Immature natural killer cell (primary cell): ENCODE results near the gene ANAPC10. TPM values are rescaled to one million over a fixed set of nuclear protein-coding genes. Genes with fewer than 3 reads are reported as not detected.

Experiments used
- DNase-seq, 3 donors: peaks; one replicate each; pipeline ENCODE4 v3.0.0; 2022; ENCODE audit warnings: mixed read lengths in 1 of 3
- H3K27ac Mint-ChIP-seq, 6 donors: one replicate each; pipeline ENCODE4 v1.8.0; 2020; ENCODE audit warnings: mixed read lengths in 6 of 6, mild to moderate bottlenecking in 5 of 6, inconsistent platforms in 4 of 6, moderate library complexity in 3 of 6
- H3K27me3 Mint-ChIP-seq, 3 donors: one replicate each; pipeline ENCODE4 v1.8.0; 2020 to 2021; ENCODE audit warnings: low read depth in 3 of 3, mild to moderate bottlenecking in 3 of 3, mixed read lengths in 3 of 3, moderate library complexity in 3 of 3, inconsistent platforms in 1 of 3
- H3K36me3 Mint-ChIP-seq, 3 donors: one replicate each; pipeline ENCODE4 v1.8.0; 2020; ENCODE audit warnings: mixed read lengths in 3 of 3, inconsistent platforms in 2 of 3, mild to moderate bottlenecking in 2 of 3
- H3K4me1 Mint-ChIP-seq, 2 donors: one replicate each; pipeline ENCODE4 v1.8.0; 2020; ENCODE audit warnings: inconsistent platforms in 2 of 2, mild to moderate bottlenecking in 2 of 2, mixed read lengths in 2 of 2, moderate library complexity in 1 of 2
- H3K4me3 Mint-ChIP-seq, 5 donors: one replicate each; pipeline ENCODE4 v1.8.0; 2020; ENCODE audit warnings: mild to moderate bottlenecking in 5 of 5, mixed read lengths in 5 of 5, inconsistent platforms in 3 of 5, moderate library complexity in 3 of 5
- H3K9me3 Mint-ChIP-seq, 6 donors: one replicate each; pipeline ENCODE4 v1.8.0; 2020; ENCODE audit warnings: mild to moderate bottlenecking in 6 of 6, mixed read lengths in 6 of 6, inconsistent platforms in 4 of 6, moderate library complexity in 3 of 6
- polyA plus RNA-seq, 3 donors: library from polyadenylated mRNA; unstranded; fragments of 300-500 nt; fragmentation: Illumina TruSeq; gene quantifications; one replicate each; pipeline ENCODE4 v1.2.3, GENCODE V29; 2021

ANAPC10 gene
- polyA plus RNA-seq, 3 donors from 2014 or later: 32.6 to 39.7 (median 33.0) TPM

GRCh38 chr4:144968606-144969005 is 129.4 kb downstream of the ANAPC10 start:
- Mint-ChIP-seq H3K9me3 (peaks cover 0 to 6% (median 0%) of the 10 kb centered on the region in 6 donors), H3K36me3 (peaks cover 0 to 8% (median 0%) of the 10 kb centered on the region in 3 donors), H3K27me3 (peaks cover 0 to 3% (median 2%) of the 10 kb centered on the region in 3 donors), H3K4me1 (no peaks in the 10 kb centered on the region), H3K4me3 (no peak overlapping the region), H3K27ac (no peak overlapping the region)
- no peak for DNase-seq

- Mint-ChIP-seq H3K27me3 (peaks cover 0 to 6% (median 4%) of the 10 kb centered on the region in 3 donors), H3K4me3 (no peak overlapping the region), H3K36me3 (peaks cover 0 to 4% (median 2%) of the 10 kb centered on the region in 3 donors), H3K9me3 (peaks cover 0 to 8% (median 3%) of the 10 kb centered on the region in 6 donors), H3K27ac (no peak overlapping the region), H3K4me1 (no peaks in the 10 kb centered on the region)
- DNase-seq: no peak
Measured at GRCh38 chr4:144967161-144967560, 130.8 kb downstream of the ANAPC10 start.

DNA sequence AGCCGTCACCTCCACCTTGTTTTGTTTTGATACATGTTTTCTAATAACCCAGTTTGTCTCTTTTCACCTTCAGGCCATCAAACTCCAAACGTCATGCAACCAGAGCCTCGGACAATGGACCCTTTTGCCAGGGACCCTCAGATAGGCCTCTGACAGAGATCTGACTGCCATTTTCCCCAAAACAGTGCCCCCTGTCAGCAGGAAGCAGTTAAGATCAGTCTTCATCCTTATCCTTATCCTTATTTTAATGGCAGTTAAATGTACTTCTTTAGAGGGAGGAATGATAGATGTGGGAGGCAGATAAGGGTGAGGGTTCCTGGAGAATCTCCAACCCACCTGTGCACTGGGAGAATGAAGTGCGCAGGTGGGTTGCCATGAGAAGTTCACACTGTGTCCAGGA is 135.7 kb downstream of the ANAPC10 start:
- H3K36me3 Mint-ChIP-seq: peaks cover 4 to 5% (median 4%) of the 10 kb centered on the region in 3 donors
- H3K27ac Mint-ChIP-seq: no peak overlapping the region
- H3K9me3 Mint-ChIP-seq: peaks cover 15 to 42% (median 25%) of the 10 kb centered on the region in 6 donors
- H3K4me1 Mint-ChIP-seq: no peaks in the 10 kb centered on the region
- H3K27me3 Mint-ChIP-seq: peaks cover 0 to 13% (median 5%) of the 10 kb centered on the region in 3 donors
- no peak for DNase-seq
- no peak overlapping the region for H3K4me3 Mint-ChIP-seq

GRCh38 chr4:144955104-144955503 is 142.9 kb downstream of the ANAPC10 start:
- DNase-seq: no peak
- Mint-ChIP-seq H3K4me1 (no peaks in the 10 kb centered on the region), H3K27me3 (peaks cover 0 to 2% (median under 1%) of the 10 kb centered on the region in 3 donors), H3K9me3 (peaks cover 31 to 87% (median 52%) of the 10 kb centered on the region in 6 donors), H3K36me3 (peaks cover 9 to 11% (median 10%) of the 10 kb centered on the region in 3 donors), H3K4me3 (no peak overlapping the region), H3K27ac (no peak overlapping the region)

DNA sequence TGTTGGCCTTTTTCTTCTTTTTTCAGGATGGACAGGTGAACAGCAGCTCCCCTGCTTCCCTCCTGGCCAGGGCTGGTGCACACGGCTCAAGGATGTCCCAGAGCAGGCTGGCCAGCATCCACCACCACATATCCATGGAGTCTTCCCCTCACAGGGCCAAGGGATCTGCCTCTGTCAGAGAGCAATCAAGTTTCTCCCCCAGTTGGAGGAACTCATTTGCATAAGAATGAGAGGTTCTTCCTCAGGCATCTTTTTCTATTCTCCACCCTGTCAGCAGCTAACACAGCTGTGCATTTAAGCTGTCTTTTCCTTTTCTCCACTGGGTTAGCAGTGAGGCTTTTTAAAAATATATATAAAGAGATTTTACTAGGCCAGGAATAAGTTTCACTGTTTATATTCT is 143.8 kb downstream of the ANAPC10 start:
- DNase-seq: no peak
- Mint-ChIP-seq H3K4me3 (no peak overlapping the region), H3K27ac (no peak overlapping the region), H3K36me3 (peaks cover 9 to 11% (median 10%) of the 10 kb centered on the region in 3 donors), H3K9me3 (peaks cover 27 to 81% (median 46%) of the 10 kb centered on the region in 6 donors), H3K27me3 (peaks cover 0 to 2% (median 0%) of the 10 kb centered on the region in 3 donors), H3K4me1 (no peaks in the 10 kb centered on the region)

DNA sequence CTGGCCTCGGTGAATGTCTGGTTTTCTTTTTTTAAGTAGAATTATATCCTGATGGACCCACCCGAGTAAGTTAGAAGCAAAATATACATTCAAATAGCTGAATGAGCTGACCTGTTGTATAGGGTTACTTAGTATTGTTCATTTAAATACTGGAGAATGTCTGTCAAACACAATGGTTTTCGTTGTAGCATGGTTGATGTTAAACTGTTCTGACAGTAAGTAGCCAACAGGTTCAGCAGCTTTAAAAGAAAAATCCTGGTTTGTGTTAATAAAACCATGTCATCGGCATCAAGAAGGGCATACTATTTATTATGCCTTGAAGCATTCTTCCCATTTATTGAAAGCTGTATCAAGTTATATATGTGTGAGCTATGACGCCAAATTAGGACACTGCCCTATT is 149.6 kb downstream of the ANAPC10 start:
- H3K4me3 Mint-ChIP-seq: no peak overlapping the region
- peaks cover 7 to 38% (median 16%) of the 10 kb centered on the region in 6 donors for H3K9me3 Mint-ChIP-seq
- H3K4me1 Mint-ChIP-seq: no peaks in the 10 kb centered on the region
- H3K36me3 Mint-ChIP-seq: peaks cover 4 to 6% (median 6%) of the 10 kb centered on the region in 3 donors
- no peak overlapping the region for H3K27ac Mint-ChIP-seq
- peaks cover 0 to 5% (median 2%) of the 10 kb centered on the region in 3 donors for H3K27me3 Mint-ChIP-seq
- DNase-seq: no peak

DNA sequence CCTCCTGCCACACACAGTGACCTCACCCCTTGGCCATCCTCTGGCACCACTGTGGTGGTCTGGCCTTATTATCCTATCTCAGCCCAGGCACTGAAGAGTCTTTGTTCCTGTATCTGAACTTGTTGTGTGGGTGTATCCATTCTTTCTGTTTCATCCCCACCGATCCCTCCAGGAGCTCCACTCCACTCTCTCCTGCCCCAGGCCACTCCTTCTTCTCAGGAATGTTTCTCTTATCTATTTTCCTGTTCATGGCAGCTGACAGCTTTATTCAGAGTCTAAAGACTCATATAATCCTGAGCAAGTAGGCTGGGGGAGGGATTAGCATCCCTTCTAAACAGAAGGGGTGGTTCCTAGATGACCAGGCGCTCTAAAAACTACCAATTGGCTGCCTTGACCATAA is 150.0 kb downstream of the ANAPC10 start:
- Mint-ChIP-seq H3K4me1 (no peaks in the 10 kb centered on the region), H3K4me3 (no peak overlapping the region), H3K9me3 (peaks cover 7 to 34% (median 13%) of the 10 kb centered on the region in 6 donors), H3K36me3 (peaks cover 3 to 5% (median 4%) of the 10 kb centered on the region in 3 donors), H3K27me3 (peaks cover 0 to 5% (median 2%) of the 10 kb centered on the region in 3 donors), H3K27ac (no peak overlapping the region)
- DNase-seq: no peak

Other genes starting within 250 kb of the ANAPC10 start
- gene ABCE1, start 115 bp upstream of the ANAPC10 start, polyA plus RNA-seq: 10 to 100 TPM; 29.2 to 47.6 (median 34.0) TPM
- 10 to 100 TPM in 1 of 3 donors, 1 to 10 TPM in 2; 3.0 to 13.0 (median 8.2) TPM for gene OTUD4, start 82.4 kb upstream of the ANAPC10 start, polyA plus RNA-seq